ENCODE measurements around the gene ASTN2.

DNA sequence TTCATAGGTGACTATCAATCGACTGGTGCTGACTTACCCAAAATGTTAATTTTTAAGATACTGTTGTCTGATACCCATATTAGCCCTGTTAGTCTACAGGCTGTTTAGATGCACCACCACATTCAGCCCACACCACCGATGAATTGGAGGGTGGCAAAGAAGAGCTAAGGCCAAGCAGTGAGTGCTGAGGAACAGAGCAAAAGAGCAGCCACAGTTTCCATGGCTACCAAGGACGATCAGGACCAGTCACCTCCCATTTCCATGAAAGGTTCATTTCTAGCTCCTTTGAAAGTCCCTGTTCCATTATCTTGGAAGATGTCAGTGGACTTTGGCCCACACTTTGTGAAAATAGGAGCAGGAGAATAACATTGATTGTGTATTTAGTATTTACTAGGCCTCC, 364.9 kb downstream of the ASTN2 start:
- TF ChIP-seq, protein P1, sequence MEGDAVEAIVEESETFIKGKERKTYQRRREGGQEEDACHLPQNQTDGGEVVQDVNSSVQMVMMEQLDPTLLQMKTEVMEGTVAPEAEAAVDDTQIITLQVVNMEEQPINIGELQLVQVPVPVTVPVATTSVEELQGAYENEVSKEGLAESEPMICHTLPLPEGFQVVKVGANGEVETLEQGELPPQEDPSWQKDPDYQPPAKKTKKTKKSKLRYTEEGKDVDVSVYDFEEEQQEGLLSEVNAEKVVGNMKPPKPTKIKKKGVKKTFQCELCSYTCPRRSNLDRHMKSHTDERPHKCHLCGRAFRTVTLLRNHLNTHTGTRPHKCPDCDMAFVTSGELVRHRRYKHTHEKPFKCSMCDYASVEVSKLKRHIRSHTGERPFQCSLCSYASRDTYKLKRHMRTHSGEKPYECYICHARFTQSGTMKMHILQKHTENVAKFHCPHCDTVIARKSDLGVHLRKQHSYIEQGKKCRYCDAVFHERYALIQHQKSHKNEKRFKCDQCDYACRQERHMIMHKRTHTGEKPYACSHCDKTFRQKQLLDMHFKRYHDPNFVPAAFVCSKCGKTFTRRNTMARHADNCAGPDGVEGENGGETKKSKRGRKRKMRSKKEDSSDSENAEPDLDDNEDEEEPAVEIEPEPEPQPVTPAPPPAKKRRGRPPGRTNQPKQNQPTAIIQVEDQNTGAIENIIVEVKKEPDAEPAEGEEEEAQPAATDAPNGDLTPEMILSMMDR (IDR thresholded peaks at IDR 0.05; ENCODE audit: low read depth, low read length, poor library complexity, severe bottlenecking), result no peak
- no peak for TF ChIP-seq EZH2phosphoT487 (IDR thresholded peaks at IDR 0.05; ENCODE audit: borderline replicate concordance, low read length)

Data from DOHH2 (cell line).